Gastroesophageal sphincter (tissue), 4 donors: Measurements from ENCODE around the gene RAB4A. TPM values are rescaled to one million over a fixed set of nuclear protein-coding genes. Genes with fewer than 3 reads are reported as not detected.

Source experiments
- ATAC-seq: fragments of 150-250 bp; one replicate; pipeline ENCODE4 v1.9.1; 2016; ENCODE audit warnings: mild to moderate bottlenecking, moderate library complexity
- H3K27ac ChIP-seq, 4 donors: fragments of 200-600 bp; sonication (generic) in 3 of 4; 1 replicate in 3 of 4; 2 replicates in 1 of 4; pipeline ENCODE4 v1.5.1; 2016 to 2019
- H3K27me3 ChIP-seq: fragments of 200-600 bp; sonication (generic); one replicate; pipeline ENCODE4 v1.5.1; 2019
- H3K36me3 ChIP-seq, 2 donors: fragments of 200-600 bp; sonication (generic); one replicate each; pipeline ENCODE4 v1.5.1; 2019; ENCODE audit warnings: control low read depth in 1 of 2
- H3K4me1 ChIP-seq, 3 donors: fragments of 200-600 bp; sonication (generic); 1 replicate in 2 of 3; 2 replicates in 1 of 3; pipeline ENCODE4 v1.5.1; 2016 to 2019; ENCODE audit warnings: control low read depth in 2 of 3
- H3K4me3 ChIP-seq, 2 donors: fragments of 200-600 bp; sonication (generic); one replicate each; pipeline ENCODE4 v1.5.1; 2019; ENCODE audit warnings: mild to moderate bottlenecking in 1 of 2, moderate library complexity in 1 of 2
- H3K9me3 ChIP-seq, 3 donors: fragments of 200-600 bp; sonication (generic); one replicate each; pipeline ENCODE4 v1.5.1; 2017 to 2019; ENCODE audit warnings: control low read depth in 2 of 3
- CTCF ChIP-seq, 4 experiments: fragments of 200-600 bp in 2 of 4; fragments of 450-650 bp in 2 of 4; sonication (generic) in 1 of 4; IDR thresholded peaks; one replicate each; pipeline ENCODE4 v1.5.1; 2017 to 2019; ENCODE audit warnings: antibody characterized with exemption in 4 of 4, mild to moderate bottlenecking in 2 of 4, moderate library complexity in 2 of 4
- EP300 ChIP-seq: sonication (generic); formaldehyde crosslinking; IDR thresholded peaks from one replicate; pipeline ENCODE4 v1.6.1; 2017; ENCODE audit warnings: antibody characterized with exemption, mild to moderate bottlenecking
- POLR2A ChIP-seq, 2 donors: fragments of 450-650 bp; IDR thresholded peaks; one replicate each; pipeline ENCODE4 v1.6.1; 2017; ENCODE audit warnings: antibody characterized with exemption in 2 of 2, mild to moderate bottlenecking in 2 of 2, moderate library complexity in 1 of 2
- POLR2AphosphoS5 ChIP-seq: sonication (generic); formaldehyde crosslinking; IDR thresholded peaks from one replicate; pipeline ENCODE4 v1.6.1; 2017; ENCODE audit warnings: antibody characterized with exemption
- WGBS, 2 donors: methylation state at CpG; one replicate each; pipeline ENCODE4 v1.1.5; 2018; ENCODE audit warnings: low coverage in 1 of 2; 5-methylcytosine and 5-hydroxymethylcytosine counted together
- total RNA-seq, 4 donors: library from RNA; depleted of rRNA; stranded (reverse); fragments of >200 nt; gene quantifications; one replicate each; pipeline ENCODE4 v1.1.0, GENCODE V29; 2016

Gene RAB4A
- total RNA-seq, 4 donors from 2014 or later: 69.3 to 136 (median 116) TPM

DNA sequence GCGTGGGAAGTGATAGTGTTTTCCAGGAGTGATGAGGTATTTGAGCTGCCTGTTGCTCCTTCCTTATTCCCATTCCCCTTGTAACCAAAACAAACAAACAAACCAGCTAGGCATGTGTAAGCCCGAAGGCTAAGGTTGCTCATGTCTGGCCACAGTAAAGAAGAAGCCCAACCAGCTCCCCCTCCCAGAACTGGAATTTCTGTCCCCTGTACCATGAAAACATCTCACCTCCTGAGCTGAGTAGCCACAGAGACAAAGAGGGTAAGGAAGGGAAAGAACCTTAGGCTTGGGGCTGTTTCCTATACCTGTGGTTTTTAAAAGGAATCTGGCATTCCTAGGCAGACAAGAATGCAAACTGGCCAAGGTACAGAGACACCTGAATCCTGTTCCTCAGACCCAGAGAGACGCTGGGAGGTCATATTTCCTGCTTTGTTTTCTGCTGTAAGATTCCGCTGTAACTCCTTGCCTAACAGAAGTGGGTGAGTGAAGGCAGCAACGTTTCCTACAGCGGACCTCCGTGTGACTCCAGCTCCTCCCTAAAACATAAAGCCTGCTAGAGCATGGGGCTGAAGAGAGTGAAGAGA, 41.7 kb upstream of the RAB4A start:
- Histone ChIP-seq H3K27ac (peak overlapping the region; percentile 63 to 86 (median 84)), H3K4me1 (peaks cover 13 to 59% (median 24%) of the 10 kb centered on the region in 3 donors), H3K9me3 (no peaks in the 10 kb centered on the region), H3K4me3 (peak overlapping the region in 1 of 2 donors; percentile 27), H3K36me3 (no peaks in the 10 kb centered on the region), H3K27me3 (no peaks in the 10 kb centered on the region)
- TF ChIP-seq EP300: no peak
- no peak for TF ChIP-seq POLR2AphosphoS5
- TF ChIP-seq POLR2A (IDR thresholded peaks at IDR 0.05): no peak
- no peak for TF ChIP-seq CTCF (IDR thresholded peaks at IDR 0.05)
- peak; percentile 58 for ATAC-seq
- WGBS, 2 donors: 16% methylated on average over 5 of the region's 7 CpGs; no CpG with 5 or more reads in 1 of the 2 donors

- Histone ChIP-seq H3K9me3 (no peaks in the 10 kb centered on the region), H3K4me1 (peaks cover 13 to 59% (median 24%) of the 10 kb centered on the region in 3 donors), H3K36me3 (no peaks in the 10 kb centered on the region), H3K4me3 (peak overlapping the region in 1 of 2 donors; percentile 27), H3K27ac (peak overlapping the region; percentile 63 to 86 (median 84)), H3K27me3 (peaks cover under 1% of the 10 kb centered on the region)
- 6% methylated on average over 4 of the region's 4 CpGs; no CpG with 5 or more reads in 1 of the 2 donors for WGBS, 2 donors
- peak; percentile 94 for ATAC-seq
- TF ChIP-seq EP300 (peak; percentile 79), CTCF (IDR thresholded peaks at IDR 0.05) (no peak), POLR2A (IDR thresholded peaks at IDR 0.05) (peak in 1 of 2 donors; percentile 9), POLR2AphosphoS5 (peak; percentile 98)
Observed at GRCh38 chr1:229229721-229230139, 41.2 kb upstream of the RAB4A start.

GRCh38 chr1:229230140-229230892, 40.6 kb upstream of the RAB4A start:
- WGBS, 2 donors: 55 to 67% methylated on average over 5 to 9 of the region's 14 CpGs
- Histone ChIP-seq H3K4me1 (peaks cover 13 to 59% (median 24%) of the 10 kb centered on the region in 3 donors), H3K9me3 (no peaks in the 10 kb centered on the region), H3K36me3 (no peaks in the 10 kb centered on the region), H3K27ac (peak overlapping the region; percentile 72 to 86 (median 84)), H3K4me3 (peak overlapping the region in 1 of 2 donors; percentile 27), H3K27me3 (peaks cover 5% of the 10 kb centered on the region)
- peak; percentile 2 for ATAC-seq
- TF ChIP-seq POLR2AphosphoS5 (peak; percentile 24), EP300 (no peak)

DNA sequence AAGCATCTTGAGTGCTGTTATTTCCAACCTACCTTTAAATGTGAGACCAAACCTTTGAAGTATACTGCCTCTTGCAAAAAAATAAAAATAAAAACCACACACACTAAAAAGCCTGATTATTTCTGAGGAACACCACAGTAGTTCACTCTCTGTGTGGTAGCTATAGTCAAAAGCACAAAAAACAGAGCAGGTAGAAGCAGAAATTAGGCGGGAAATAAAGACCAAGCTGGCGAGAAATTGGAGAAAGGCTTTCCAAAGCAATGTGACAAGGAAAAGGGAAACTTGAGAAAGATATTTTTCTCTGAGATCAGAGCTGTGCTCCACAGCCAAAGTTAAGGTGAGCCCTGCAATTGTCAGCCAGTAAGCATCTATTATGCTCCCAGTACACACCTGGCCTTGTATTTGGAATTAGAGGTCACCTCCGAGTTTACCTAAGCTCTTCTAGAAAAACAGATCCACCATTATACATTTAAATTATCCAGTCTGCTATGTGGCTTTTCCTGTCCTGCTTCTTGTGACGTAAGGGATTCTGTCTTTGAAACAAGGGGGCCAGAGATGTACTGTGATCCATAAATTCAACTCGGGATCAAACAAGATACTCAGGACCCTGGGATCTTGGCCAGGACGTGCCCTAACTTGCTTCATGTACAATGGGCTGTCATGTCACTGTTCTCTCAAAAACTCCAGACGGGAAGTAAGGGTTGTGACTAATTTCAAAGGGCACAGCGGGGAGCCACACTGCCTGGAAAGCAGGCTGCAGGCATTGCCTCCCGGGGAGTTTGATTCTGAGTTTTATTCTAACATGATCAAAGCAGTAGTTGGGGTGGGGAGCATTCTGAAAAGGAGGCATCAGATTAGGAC, 39.8 kb upstream of the RAB4A start:
- no peak for TF ChIP-seq POLR2AphosphoS5
- no peak for TF ChIP-seq POLR2A (IDR thresholded peaks at IDR 0.05)
- TF ChIP-seq EP300: no peak
- no peak for TF ChIP-seq CTCF (IDR thresholded peaks at IDR 0.05)
- Histone ChIP-seq H3K4me1 (peaks cover 13 to 59% (median 24%) of the 10 kb centered on the region in 3 donors), H3K27me3 (peaks cover 5% of the 10 kb centered on the region), H3K36me3 (no peaks in the 10 kb centered on the region), H3K27ac (peak overlapping the region; percentile 72 to 86 (median 84)), H3K4me3 (no peak overlapping the region), H3K9me3 (no peaks in the 10 kb centered on the region)
- ATAC-seq: no peak
- 74 to 75% methylated on average over 8 to 9 of the region's 9 CpGs for WGBS, 2 donors

- Histone ChIP-seq H3K4me3 (no peak overlapping the region), H3K4me1 (peaks cover 13 to 59% (median 24%) of the 10 kb centered on the region in 3 donors), H3K36me3 (no peaks in the 10 kb centered on the region), H3K9me3 (no peaks in the 10 kb centered on the region), H3K27me3 (peaks cover 5% of the 10 kb centered on the region), H3K27ac (peak overlapping the region in 3 of 4 donors; percentile 84 to 86 (median 85))
- 75 to 90% methylated on average over 2 to 3 of the region's 3 CpGs for WGBS, 2 donors
- TF ChIP-seq POLR2AphosphoS5: no peak
- no peak for TF ChIP-seq EP300
- TF ChIP-seq POLR2A (IDR thresholded peaks at IDR 0.05): no peak
- peak in 1 of 4 experiments; percentile 16 for TF ChIP-seq CTCF (IDR thresholded peaks at IDR 0.05)
- ATAC-seq: no peak
Observed at GRCh38 chr1:229231754-229232119, 39.2 kb upstream of the RAB4A start.
